H9 (cell line): ENCODE data around the gene C10orf88. TPM values are rescaled to one million over a fixed set of nuclear protein-coding genes. Genes with fewer than 3 reads are reported as not detected.

Experiments
- DNase-seq: peaks from one replicate; pipeline ENCODE4 v3.0.0-alpha.2; 2017
- H2AFZ ChIP-seq: one replicate; pipeline ENCODE4 v1.6.1; 2013; ENCODE audit warnings: mild to moderate bottlenecking, low read length, control low read depth, moderate library complexity
- H2AK5ac ChIP-seq: 2 replicates; pipeline ENCODE4 v1.6.1; 2013; ENCODE audit warnings: low read length, control low read depth, mixed read lengths; ENCODE audit not compliant: insufficient read length
- H2BK120ac ChIP-seq: one replicate; pipeline ENCODE4 v1.6.1; 2013; ENCODE audit warnings: low read depth, mild to moderate bottlenecking, low read length, control low read depth, inconsistent platforms; ENCODE audit not compliant: poor library complexity, severe bottlenecking
- H2BK12ac ChIP-seq: 2 replicates; pipeline ENCODE4 v1.6.1; 2013; ENCODE audit warnings: low read length, control low read depth, mixed read lengths, low read depth; ENCODE audit not compliant: insufficient read length
- H2BK15ac ChIP-seq: 2 replicates; pipeline ENCODE4 v1.6.1; 2013; ENCODE audit warnings: low read depth, low read length, control low read depth
- H2BK20ac ChIP-seq: one replicate; pipeline ENCODE4 v1.6.1; 2013; ENCODE audit warnings: low read depth, mild to moderate bottlenecking, low read length, control low read depth, inconsistent platforms; ENCODE audit not compliant: poor library complexity, severe bottlenecking
- H2BK5ac ChIP-seq: 2 replicates; pipeline ENCODE4 v1.6.1; 2013; ENCODE audit warnings: low read length, control low read depth, mixed read lengths; ENCODE audit not compliant: insufficient read length
- H3K14ac ChIP-seq: 2 replicates; pipeline ENCODE4 v1.6.1; 2013; ENCODE audit warnings: low read length, control low read depth; ENCODE audit not compliant: insufficient read depth
- H3K18ac ChIP-seq: 2 replicates; pipeline ENCODE4 v1.6.1; 2013; ENCODE audit warnings: low read depth, mild to moderate bottlenecking, mixed read lengths, low read length, control low read depth; ENCODE audit not compliant: insufficient read length
- H3K23ac ChIP-seq: 2 replicates; pipeline ENCODE4 v1.6.1; 2013; ENCODE audit warnings: low read length, control low read depth, mixed read lengths, low read depth; ENCODE audit not compliant: insufficient read length
- H3K23me2 ChIP-seq: 2 replicates; pipeline ENCODE4 v1.6.1; 2013; ENCODE audit warnings: low read depth, mild to moderate bottlenecking, mixed read lengths, low read length, control low read depth; ENCODE audit not compliant: insufficient read length, poor library complexity, severe bottlenecking
- H3K27ac ChIP-seq: 2 replicates; pipeline ENCODE4 v1.5.1; 2013; ENCODE audit warnings: low read length, control low read depth, mixed read lengths, low read depth; ENCODE audit not compliant: insufficient read length
- H3K27me3 ChIP-seq: 2 replicates; pipeline ENCODE4 v1.6.1; 2013; ENCODE audit warnings: low read length, control low read depth, inconsistent platforms; ENCODE audit not compliant: insufficient read depth
- H3K4ac ChIP-seq: 2 replicates; pipeline ENCODE4 v1.6.1; 2013; ENCODE audit warnings: low read depth, mild to moderate bottlenecking, control low read depth, inconsistent platforms, low read length, moderate library complexity
- H3K4me1 ChIP-seq: 2 replicates; pipeline ENCODE4 v1.6.1; 2013; ENCODE audit warnings: low read length, control low read depth, inconsistent platforms; ENCODE audit not compliant: insufficient read depth
- H3K4me2 ChIP-seq: 2 replicates; pipeline ENCODE4 v1.6.1; 2013; ENCODE audit warnings: low read length, control low read depth, mixed read lengths; ENCODE audit not compliant: insufficient read length, insufficient read depth
- H3K56ac ChIP-seq: 2 replicates; pipeline ENCODE4 v1.6.1; 2013; ENCODE audit warnings: low read depth, mild to moderate bottlenecking, mixed read lengths, low read length, control low read depth; ENCODE audit not compliant: insufficient read length
- H3K79me1 ChIP-seq: 2 replicates; pipeline ENCODE4 v1.6.1; 2013; ENCODE audit warnings: low read depth, mild to moderate bottlenecking, moderate library complexity, low read length, control low read depth, inconsistent platforms; ENCODE audit not compliant: insufficient read depth, poor library complexity, severe bottlenecking
- H3K79me2 ChIP-seq: 2 replicates; pipeline ENCODE4 v1.6.1; 2013; ENCODE audit warnings: low read length, control low read depth, inconsistent platforms; ENCODE audit not compliant: insufficient read depth
- H3K9ac ChIP-seq: 2 replicates; pipeline ENCODE4 v1.6.1; 2013; ENCODE audit warnings: low read length, control low read depth, mixed read lengths; ENCODE audit not compliant: insufficient read length; ENCODE audit errors: extremely low read depth
- H3K9me3 ChIP-seq: one replicate; pipeline ENCODE4 v1.6.1; 2013; ENCODE audit warnings: low read depth, low read length, inconsistent platforms; ENCODE audit not compliant: control insufficient read depth
- H3T11ph ChIP-seq: one replicate; pipeline ENCODE4 v1.6.1; 2013; ENCODE audit warnings: mild to moderate bottlenecking, low read length, control low read depth, inconsistent platforms
- H4K20me1 ChIP-seq: one replicate; pipeline ENCODE4 v1.6.1; 2013; ENCODE audit not compliant: control insufficient read depth, insufficient read length, insufficient read depth
- H4K5ac ChIP-seq: 2 replicates; pipeline ENCODE4 v1.6.1; 2013; ENCODE audit warnings: low read depth, mild to moderate bottlenecking, mixed read lengths, low read length, control low read depth; ENCODE audit not compliant: insufficient read length
- H4K8ac ChIP-seq: replicated peaks from 2 replicates; pipeline ENCODE4 v1.6.1; 2013; ENCODE audit warnings: low read length, control low read depth, mixed read lengths, low read depth; ENCODE audit not compliant: insufficient read length
- H4K91ac ChIP-seq: 2 replicates; pipeline ENCODE4 v1.6.1; 2013; ENCODE audit warnings: low read depth, mild to moderate bottlenecking, moderate library complexity, mixed read lengths, low read length, control low read depth; ENCODE audit not compliant: insufficient read length
- H3K27ac Mint-ChIP-seq, 3 experiments: 2 replicates in 2 of 3; 3 replicates in 1 of 3; pipeline ENCODE4 v1.8.0; 2020 to 2021; ENCODE audit warnings: mixed read lengths in 3 of 3, mild to moderate bottlenecking in 1 of 3, moderate library complexity in 1 of 3
- H3K27me3 Mint-ChIP-seq: 2 replicates; pipeline ENCODE4 v1.8.0; 2021; ENCODE audit warnings: low read depth, mild to moderate bottlenecking, moderate library complexity, mixed read lengths
- H3K36me3 Mint-ChIP-seq, 3 experiments: 2 replicates in 2 of 3; 3 replicates in 1 of 3; pipeline ENCODE4 v1.8.0; 2020 to 2021; ENCODE audit warnings: low read depth in 3 of 3, mixed read lengths in 3 of 3; ENCODE audit not compliant: insufficient read depth in 1 of 3
- H3K4me1 Mint-ChIP-seq, 2 experiments: 2 replicates each; pipeline ENCODE4 v1.8.0; 2020; ENCODE audit warnings: mixed read lengths in 2 of 2
- H3K4me3 Mint-ChIP-seq, 2 experiments: 2 replicates in 1 of 2; 3 replicates in 1 of 2; pipeline ENCODE4 v1.8.0; 2020 to 2021; ENCODE audit warnings: mild to moderate bottlenecking in 2 of 2, mixed read lengths in 2 of 2, moderate library complexity in 1 of 2
- H3K9me3 Mint-ChIP-seq, 2 experiments: 2 replicates in 1 of 2; 3 replicates in 1 of 2; pipeline ENCODE4 v1.8.0; 2020; ENCODE audit warnings: mild to moderate bottlenecking in 2 of 2, mixed read lengths in 2 of 2, moderate library complexity in 1 of 2
- WGBS: extraction: QIAGEN DNeasy Blood & Tissue Kit; methylation state at CpG from one replicate; pipeline ENCODE4 v1.1.7; 2013; ENCODE audit warnings: missing lambda C conversion rate, low lambda C conversion rate, mixed read lengths; ENCODE audit not compliant: insufficient read length; ENCODE audit errors: extremely low coverage; 5-methylcytosine and 5-hydroxymethylcytosine counted together
- total RNA-seq: library from RNA; stranded (reverse); gene quantifications from 2 replicates; pipeline ENCODE4 v1.2.1, GENCODE V29; 2021
- TF ChIP-seq, protein P1 (sequence below): fragments of 200-600 bp; sonication (generic); conservative IDR thresholded peaks from 3 replicates; pipeline ENCODE4 v1.8.0; 2021; ENCODE audit warnings: antibody characterized with exemption, mild to moderate bottlenecking

The C10orf88 gene
- total RNA-seq, 1 experiment from 2014 or later = 11.7 TPM

DNA sequence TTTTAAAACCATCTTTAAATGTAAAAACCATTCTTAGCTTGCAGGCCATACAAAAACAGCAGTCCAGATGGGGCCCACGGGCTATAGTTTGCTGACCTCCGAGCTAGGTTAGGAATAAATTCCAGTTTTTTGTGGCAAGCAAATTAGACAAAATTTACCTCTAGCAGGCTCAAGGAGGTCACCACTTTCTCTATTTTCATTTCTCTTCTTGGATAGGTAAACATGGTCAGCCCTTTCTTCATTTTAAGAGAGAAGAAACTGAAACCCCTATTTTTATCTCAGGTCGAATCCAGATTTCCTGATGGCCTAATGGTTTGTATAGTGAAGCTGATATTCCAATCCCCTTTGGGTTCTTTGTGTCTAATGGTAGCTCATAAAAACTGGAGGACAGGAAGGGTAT lies 43.8 kb upstream of the C10orf88 start:
- Mint-ChIP-seq H3K9me3 (no peaks in the 10 kb centered on the region), H3K4me3 (no peak overlapping the region), H3K4me1 (peaks cover 4 to 11% of the 10 kb centered on the region in 2 experiments), H3K27ac (no peak overlapping the region), H3K27me3 (no peaks in the 10 kb centered on the region), H3K36me3 (peaks cover 3 to 30% (median 30%) of the 10 kb centered on the region in 3 experiments; a peak in 5 of 7 replicates)
- TF ChIP-seq, protein P1, sequence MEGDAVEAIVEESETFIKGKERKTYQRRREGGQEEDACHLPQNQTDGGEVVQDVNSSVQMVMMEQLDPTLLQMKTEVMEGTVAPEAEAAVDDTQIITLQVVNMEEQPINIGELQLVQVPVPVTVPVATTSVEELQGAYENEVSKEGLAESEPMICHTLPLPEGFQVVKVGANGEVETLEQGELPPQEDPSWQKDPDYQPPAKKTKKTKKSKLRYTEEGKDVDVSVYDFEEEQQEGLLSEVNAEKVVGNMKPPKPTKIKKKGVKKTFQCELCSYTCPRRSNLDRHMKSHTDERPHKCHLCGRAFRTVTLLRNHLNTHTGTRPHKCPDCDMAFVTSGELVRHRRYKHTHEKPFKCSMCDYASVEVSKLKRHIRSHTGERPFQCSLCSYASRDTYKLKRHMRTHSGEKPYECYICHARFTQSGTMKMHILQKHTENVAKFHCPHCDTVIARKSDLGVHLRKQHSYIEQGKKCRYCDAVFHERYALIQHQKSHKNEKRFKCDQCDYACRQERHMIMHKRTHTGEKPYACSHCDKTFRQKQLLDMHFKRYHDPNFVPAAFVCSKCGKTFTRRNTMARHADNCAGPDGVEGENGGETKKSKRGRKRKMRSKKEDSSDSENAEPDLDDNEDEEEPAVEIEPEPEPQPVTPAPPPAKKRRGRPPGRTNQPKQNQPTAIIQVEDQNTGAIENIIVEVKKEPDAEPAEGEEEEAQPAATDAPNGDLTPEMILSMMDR = no peak
- Histone ChIP-seq H2AK5ac (no peak overlapping the region), H3K27ac (no peak overlapping the region), H3K18ac (no peak overlapping the region), H2BK15ac (no peak overlapping the region), H3T11ph (no peak overlapping the region), H3K79me2 (no peaks in the 10 kb centered on the region), H3K9ac (no peak overlapping the region), H3K4ac (no peak overlapping the region), H3K27me3 (no peaks in the 10 kb centered on the region; the same call in 1 of the 2 replicates), H4K91ac (no peak overlapping the region), H3K4me2 (no peak overlapping the region), H3K23ac (no peak overlapping the region), H3K79me1 (no peaks in the 10 kb centered on the region), H3K9me3 (no peaks in the 10 kb centered on the region), H4K5ac (no peak overlapping the region), H4K20me1 (no peaks in the 10 kb centered on the region), H2BK12ac (no peak overlapping the region), H2BK120ac (no peak overlapping the region), H4K8ac (no peak overlapping the region), H3K23me2 (no peaks in the 10 kb centered on the region), H2AFZ (no peak overlapping the region), H3K56ac (no peak overlapping the region), H3K4me1 (no peaks in the 10 kb centered on the region), H2BK20ac (no peak overlapping the region), H3K14ac (no peak overlapping the region), H2BK5ac (no peak overlapping the region)
- no peak for DNase-seq
- no CpG with 5 or more reads among the region's 3 CpGs for WGBS
